Breast epithelium (tissue), 3 donors: ENCODE data around the gene NFIX.

Source experiments
- CTCF ChIP-seq, 3 donors: fragments of 450-650 bp; IDR thresholded peaks; one replicate each; pipeline ENCODE4 v1.5.1; 2016 to 2017; ENCODE audit warnings: antibody characterized with exemption in 3 of 3, mild to moderate bottlenecking in 3 of 3, moderate library complexity in 3 of 3
- POLR2A ChIP-seq: fragments of 450-650 bp; IDR thresholded peaks from one replicate; pipeline ENCODE4 v1.6.1; 2016; ENCODE audit warnings: antibody characterized with exemption, mild to moderate bottlenecking, moderate library complexity
- POLR2AphosphoS5 ChIP-seq, 3 donors: sonication (generic); formaldehyde crosslinking; IDR thresholded peaks; one replicate each; pipeline ENCODE4 v1.6.1; 2017; ENCODE audit warnings: antibody characterized with exemption in 3 of 3

- TF ChIP-seq CTCF (IDR thresholded peaks at IDR 0.05), result no peak
- TF ChIP-seq POLR2A, result no peak
- TF ChIP-seq POLR2AphosphoS5 (IDR thresholded peaks at IDR 0.05), result no peak
Observed at GRCh38 chr19:13068085-13068846, 73.0 kb downstream of the NFIX start.
